ENCODE results near the gene CLUH. TPM values are rescaled to one million over a fixed set of nuclear protein-coding genes. Genes with fewer than 3 reads are reported as not detected.
"Not testable (repeated sequence)": the region's sequence is repeated elsewhere in the genome, so short reads cannot be mapped to it uniquely, and the experiment has no call there.

CLUH gene
- total and polyA plus RNA-seq, 3 experiments from 2014 or later = 17.8 to 146 (median 142) TPM

DNA sequence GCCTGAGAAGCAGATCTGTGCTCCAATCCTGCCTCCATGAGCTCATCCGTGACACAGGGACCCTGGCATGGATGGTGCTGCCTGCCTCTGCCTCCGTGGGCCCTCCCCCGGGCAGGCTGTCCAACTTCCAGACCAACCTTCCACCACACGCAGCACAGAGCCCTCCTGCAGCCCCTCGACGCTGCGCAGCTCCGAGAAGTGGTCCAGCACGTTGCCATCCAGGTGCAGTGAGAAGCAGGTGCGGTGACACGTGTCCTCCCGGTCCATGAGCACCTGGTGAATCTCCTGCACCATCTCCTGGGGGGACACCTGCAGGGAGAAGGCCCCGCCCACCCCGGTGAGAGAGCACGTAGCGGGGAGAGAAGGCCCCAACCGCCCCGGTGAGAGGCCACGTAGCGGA, 8.4 kb downstream of the CLUH start:
- Histone ChIP-seq H3K36me3 (ENCODE audit: insufficient read depth, low read length) (no peaks in the 10 kb centered on the region), H3K9me3 (ENCODE audit: low read length) (no peaks in the 10 kb centered on the region), H3K4me3 (ENCODE audit: low read length) (no peak overlapping the region), H3K27ac (ENCODE audit: low read depth, low read length) (no peak overlapping the region), H3K27me3 (ENCODE audit: insufficient read depth, low read length, poor library complexity, severe bottlenecking) (no peaks in the 10 kb centered on the region), H3K4me1 (ENCODE audit: insufficient read depth, low read length) (no peaks in the 10 kb centered on the region)
- POLR2A ChIA-PET = no interaction called here
- Mint-ChIP-seq H3K27me3 (no peaks in the 10 kb centered on the region), H3K4me3 (no peak overlapping the region), H3K36me3 (peaks cover 0 to 60% (median 0%) of the 10 kb centered on the region in 3 donors), H3K9me3 (no peaks in the 10 kb centered on the region), H3K4me1 (peaks cover 6 to 11% (median 9%) of the 10 kb centered on the region in 3 donors), H3K27ac (peak overlapping the region in 3 of 8 donors; percentile 21 to 78 (median 22))
- no peak for DNase-seq
- CTCF ChIA-PET = interaction anchor here (0.9 kb wide), 1 partner anchor 135 kb away, joined by 3 read pairs; no protein-coding TSS in a partner anchor

DNA sequence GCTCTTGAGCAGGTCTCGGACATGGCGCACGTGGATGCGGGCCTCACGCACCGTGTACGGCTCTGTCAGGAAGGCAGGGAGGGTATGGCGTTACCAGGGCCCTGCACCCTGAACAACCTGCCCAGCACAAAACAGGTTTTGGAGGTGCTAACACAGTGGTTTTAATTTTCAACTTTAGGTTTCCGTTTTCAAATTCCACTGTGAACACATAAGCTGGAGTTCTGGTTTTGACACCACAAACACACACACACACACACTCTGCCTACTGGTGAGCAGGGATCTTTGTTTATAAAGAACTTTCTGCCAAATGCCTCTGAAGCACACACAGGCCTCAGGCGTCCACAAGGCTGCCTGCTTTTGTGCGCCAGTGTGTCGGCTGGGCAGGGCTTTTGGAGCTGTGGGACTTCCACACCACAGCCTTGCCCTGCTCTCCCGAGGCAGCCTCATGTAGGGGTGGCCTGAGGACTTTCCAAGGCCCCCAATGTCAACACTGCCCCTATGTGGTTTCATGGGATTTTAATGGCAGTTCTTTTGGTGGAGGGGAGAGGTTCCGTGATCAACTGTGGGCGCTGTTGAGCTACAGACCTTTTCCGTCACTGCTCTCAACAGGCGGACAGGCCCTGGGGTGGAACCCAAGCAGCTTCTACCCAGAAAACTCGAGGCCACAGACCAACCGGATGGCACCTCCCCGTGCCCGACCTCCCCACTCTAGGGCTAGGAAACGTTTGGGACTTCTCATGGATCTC, 9.4 kb downstream of the CLUH start:
- no peaks in the 10 kb centered on the region for H3K27me3 Mint-ChIP-seq
- H3K36me3 Mint-ChIP-seq = peaks cover 0 to 68% (median 0%) of the 10 kb centered on the region in 3 donors
- no peaks in the 10 kb centered on the region for H3K9me3 Mint-ChIP-seq
- Histone ChIP-seq H3K27me3 (ENCODE audit: insufficient read depth, low read length, poor library complexity, severe bottlenecking) (no peaks in the 10 kb centered on the region), H3K27ac (ENCODE audit: low read depth, low read length) (no peak overlapping the region), H3K9me3 (ENCODE audit: low read length) (no peaks in the 10 kb centered on the region), H3K36me3 (ENCODE audit: insufficient read depth, low read length) (no peaks in the 10 kb centered on the region), H3K4me1 (ENCODE audit: insufficient read depth, low read length) (no peaks in the 10 kb centered on the region), H3K4me3 (ENCODE audit: low read length) (no peak overlapping the region)
- no peak overlapping the region for H3K4me3 Mint-ChIP-seq
- ChIA-PET CTCF (interaction anchor here (0.9 kb wide), 1 partner anchor 136 kb away, joined by 3 read pairs; no protein-coding TSS in a partner anchor), POLR2A (no interaction called here)
- DNase-seq = no peak
- H3K4me1 Mint-ChIP-seq = peaks cover 6 to 10% (median 9%) of the 10 kb centered on the region in 3 donors
- peak overlapping the region in 2 of 8 donors; percentile 29 to 30 for H3K27ac Mint-ChIP-seq

DNA sequence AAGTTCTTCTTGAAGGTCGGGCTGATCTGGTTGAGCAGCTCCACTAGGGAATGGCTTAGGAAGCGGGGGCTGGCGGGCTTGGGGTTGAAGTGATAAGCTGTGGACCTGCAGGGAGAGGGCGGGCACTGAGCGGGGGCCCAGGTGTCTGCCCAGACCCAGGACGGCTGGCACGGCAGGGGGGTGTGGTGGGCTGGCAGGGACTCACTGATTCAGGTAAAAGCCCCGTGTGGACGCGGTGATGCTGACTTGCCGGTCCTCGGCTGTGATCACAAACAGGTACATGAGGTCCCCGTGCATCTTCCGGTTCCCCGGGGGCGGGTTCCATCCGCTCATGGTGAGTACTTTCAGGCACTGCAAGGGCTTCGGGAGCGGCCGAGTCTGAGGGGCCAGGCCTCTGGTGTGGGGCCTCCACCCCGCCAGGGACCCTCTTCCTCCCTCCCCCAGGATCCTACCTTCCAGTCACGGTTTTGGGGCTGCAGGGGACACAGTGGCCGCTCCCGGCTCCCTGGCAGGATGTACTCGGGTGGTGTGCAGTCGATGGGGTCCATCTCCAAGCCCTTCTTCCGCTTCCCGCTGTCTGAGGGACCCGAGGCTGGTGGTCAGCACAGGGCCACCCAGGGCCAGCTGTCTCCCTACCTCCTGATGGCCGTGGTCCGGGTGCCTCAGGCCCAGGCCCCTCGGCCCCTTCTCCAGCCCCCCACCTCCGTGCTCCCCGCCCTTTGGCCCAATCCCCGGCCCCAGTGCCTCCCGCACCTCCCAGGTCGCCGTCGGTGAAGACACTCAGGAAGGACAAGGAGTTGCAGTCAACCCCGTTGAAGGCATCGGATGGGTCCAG, 10.2 kb downstream of the CLUH start:
- Mint-ChIP-seq H3K4me3 (no peak overlapping the region), H3K4me1 (peaks cover 5 to 6% (median 6%) of the 10 kb centered on the region in 3 donors), H3K9me3 (no peaks in the 10 kb centered on the region), H3K36me3 (peaks cover 0 to 73% (median 0%) of the 10 kb centered on the region in 3 donors), H3K27ac (no peak overlapping the region), H3K27me3 (no peaks in the 10 kb centered on the region)
- no peak for DNase-seq
- no peaks in the 10 kb centered on the region for H3K4me1 ChIP-seq (ENCODE audit: insufficient read depth, low read length)
- no peaks in the 10 kb centered on the region for H3K36me3 ChIP-seq (ENCODE audit: insufficient read depth, low read length)
- CTCF ChIA-PET = interaction anchor here (0.9 kb wide), 1 partner anchor 9 kb away, joined by 3 read pairs; no protein-coding TSS in a partner anchor
- H3K27ac ChIP-seq (ENCODE audit: low read depth, low read length) = no peak overlapping the region
- no peaks in the 10 kb centered on the region for H3K27me3 ChIP-seq (ENCODE audit: insufficient read depth, low read length, poor library complexity, severe bottlenecking)
- POLR2A ChIA-PET = no interaction called here
- H3K4me3 ChIP-seq (ENCODE audit: low read length) = no peak overlapping the region
- H3K9me3 ChIP-seq (ENCODE audit: low read length) = no peaks in the 10 kb centered on the region

DNA sequence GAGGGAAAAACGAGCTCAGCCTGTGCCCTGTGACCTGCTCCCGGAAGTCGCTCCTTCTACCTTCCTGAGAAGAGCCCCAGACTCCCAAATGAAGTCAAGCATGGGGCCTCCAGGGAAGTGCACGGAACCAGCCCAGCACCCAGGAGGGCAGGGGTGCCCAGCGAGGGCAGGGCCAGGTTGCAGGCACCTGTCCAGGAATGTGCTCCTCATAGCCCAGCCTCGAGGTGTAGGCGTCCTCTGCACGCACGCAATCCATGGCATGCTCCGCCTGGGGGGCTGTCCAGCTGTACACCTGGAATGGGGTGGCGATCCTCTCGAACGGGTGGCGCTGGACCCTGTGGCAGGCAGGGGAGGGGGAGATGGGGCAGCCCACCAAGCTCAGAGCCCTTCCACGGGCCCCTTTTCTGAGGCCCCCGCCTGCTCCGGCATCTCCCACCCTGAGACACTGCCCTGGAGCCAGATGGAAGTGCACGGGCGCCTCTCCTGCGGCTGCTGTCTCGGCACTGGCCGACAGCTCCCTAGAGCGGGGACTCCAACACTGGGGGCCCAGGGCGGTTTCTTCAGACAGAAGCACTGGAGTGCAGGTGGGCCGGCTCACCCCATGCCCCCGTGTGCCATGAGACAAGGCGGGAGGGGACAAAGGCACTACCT, 10.9 kb downstream of the CLUH start:
- CTCF ChIA-PET = interaction anchor here (0.9 kb wide), 1 partner anchor 9 kb away, joined by 3 read pairs; no protein-coding TSS in a partner anchor
- Mint-ChIP-seq H3K27me3 (no peaks in the 10 kb centered on the region), H3K4me1 (peaks cover 3 to 5% (median 4%) of the 10 kb centered on the region in 3 donors), H3K4me3 (no peak overlapping the region), H3K27ac (no peak overlapping the region), H3K9me3 (no peaks in the 10 kb centered on the region), H3K36me3 (peaks cover 0 to 72% (median 0%) of the 10 kb centered on the region in 3 donors)
- Histone ChIP-seq H3K4me3 (ENCODE audit: low read length) (no peak overlapping the region), H3K27me3 (ENCODE audit: insufficient read depth, low read length, poor library complexity, severe bottlenecking) (no peaks in the 10 kb centered on the region), H3K36me3 (ENCODE audit: insufficient read depth, low read length) (no peaks in the 10 kb centered on the region), H3K4me1 (ENCODE audit: insufficient read depth, low read length) (no peaks in the 10 kb centered on the region), H3K9me3 (ENCODE audit: low read length) (no peaks in the 10 kb centered on the region), H3K27ac (ENCODE audit: low read depth, low read length) (no peak overlapping the region)
- DNase-seq = peak in 1 of 5 donors; percentile 35
- POLR2A ChIA-PET = no interaction called here

DNA sequence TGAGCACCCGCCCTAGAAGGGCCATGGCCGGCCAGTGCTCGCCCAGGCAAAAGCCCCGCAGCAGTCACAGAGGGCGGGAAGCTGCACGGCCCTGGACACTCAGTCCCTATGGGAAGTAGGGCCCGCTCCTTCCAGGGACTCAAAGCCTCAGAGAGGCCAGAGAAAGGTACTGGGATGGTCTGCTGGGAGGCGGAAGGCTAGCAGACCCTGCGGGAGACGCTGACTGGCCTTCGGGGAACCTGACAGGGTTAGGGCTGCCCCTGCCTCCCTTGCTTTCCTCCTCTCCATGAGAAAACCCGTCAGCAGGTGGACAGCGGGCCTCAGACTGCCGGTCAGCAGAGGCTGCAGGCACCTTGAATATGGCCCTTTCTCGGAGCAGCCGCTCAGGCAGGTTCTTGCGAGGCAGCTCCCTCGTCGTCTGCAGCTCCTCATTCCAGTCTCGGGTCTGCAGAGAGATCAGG, 11.5 kb downstream of the CLUH start:
- Histone ChIP-seq H3K27ac (ENCODE audit: low read depth, low read length) (no peak overlapping the region), H3K9me3 (ENCODE audit: low read length) (no peaks in the 10 kb centered on the region), H3K36me3 (ENCODE audit: insufficient read depth, low read length) (no peaks in the 10 kb centered on the region), H3K27me3 (ENCODE audit: insufficient read depth, low read length, poor library complexity, severe bottlenecking) (no peaks in the 10 kb centered on the region), H3K4me3 (ENCODE audit: low read length) (no peak overlapping the region), H3K4me1 (ENCODE audit: insufficient read depth, low read length) (no peaks in the 10 kb centered on the region)
- POLR2A ChIA-PET = no interaction called here
- H3K9me3 Mint-ChIP-seq = no peaks in the 10 kb centered on the region
- no peak overlapping the region for H3K4me3 Mint-ChIP-seq
- H3K27ac Mint-ChIP-seq = no peak overlapping the region
- H3K27me3 Mint-ChIP-seq = no peaks in the 10 kb centered on the region
- no peak for DNase-seq
- no peaks in the 10 kb centered on the region for H3K4me1 Mint-ChIP-seq
- CTCF ChIA-PET = no interaction called here
- H3K36me3 Mint-ChIP-seq = peaks cover 0 to 75% (median 0%) of the 10 kb centered on the region in 3 donors

DNA sequence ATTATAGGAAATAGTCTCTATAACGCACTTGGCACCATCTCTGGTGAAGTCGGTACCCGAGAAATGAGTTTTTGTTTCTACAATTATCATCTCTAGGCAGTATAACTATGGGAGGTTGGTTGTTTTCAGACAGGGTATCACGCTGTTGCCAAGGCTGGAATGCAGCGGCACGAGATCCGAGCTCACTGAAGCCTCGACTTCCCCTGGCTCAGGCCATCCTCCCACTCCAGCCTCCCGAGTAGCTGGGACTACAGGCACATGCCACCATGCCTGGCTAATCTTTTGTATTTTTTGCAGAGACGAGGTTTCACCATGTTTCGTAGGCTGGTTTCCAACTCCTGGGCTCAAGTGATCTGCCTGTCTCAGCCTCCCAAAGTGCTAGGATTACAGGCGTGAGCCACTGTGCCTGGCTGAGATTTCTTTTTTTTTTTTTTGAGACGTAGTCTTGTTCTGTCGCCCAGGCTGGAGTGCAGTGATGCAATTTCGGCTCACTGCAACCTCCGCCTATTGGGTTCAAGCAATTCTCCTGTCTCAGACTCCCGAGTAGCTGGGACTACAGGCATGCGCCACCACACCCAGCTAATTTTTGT, 12.3 kb downstream of the CLUH start:
- H3K36me3 Mint-ChIP-seq = peaks cover 0 to 74% (median 0%) of the 10 kb centered on the region in 3 donors
- CTCF ChIA-PET; H3K9me3 Mint-ChIP-seq; H3K4me3 Mint-ChIP-seq; H3K27me3 ChIP-seq (ENCODE audit: insufficient read depth, low read length, poor library complexity, severe bottlenecking); H3K4me1 ChIP-seq (ENCODE audit: insufficient read depth, low read length); H3K27ac ChIP-seq (ENCODE audit: low read depth, low read length); H3K27ac Mint-ChIP-seq; H3K4me1 Mint-ChIP-seq; POLR2A ChIA-PET; H3K36me3 ChIP-seq (ENCODE audit: insufficient read depth, low read length); DNase-seq; H3K9me3 ChIP-seq (ENCODE audit: low read length); H3K27me3 Mint-ChIP-seq; H3K4me3 ChIP-seq (ENCODE audit: low read length): not testable (repeated sequence)

DNA sequence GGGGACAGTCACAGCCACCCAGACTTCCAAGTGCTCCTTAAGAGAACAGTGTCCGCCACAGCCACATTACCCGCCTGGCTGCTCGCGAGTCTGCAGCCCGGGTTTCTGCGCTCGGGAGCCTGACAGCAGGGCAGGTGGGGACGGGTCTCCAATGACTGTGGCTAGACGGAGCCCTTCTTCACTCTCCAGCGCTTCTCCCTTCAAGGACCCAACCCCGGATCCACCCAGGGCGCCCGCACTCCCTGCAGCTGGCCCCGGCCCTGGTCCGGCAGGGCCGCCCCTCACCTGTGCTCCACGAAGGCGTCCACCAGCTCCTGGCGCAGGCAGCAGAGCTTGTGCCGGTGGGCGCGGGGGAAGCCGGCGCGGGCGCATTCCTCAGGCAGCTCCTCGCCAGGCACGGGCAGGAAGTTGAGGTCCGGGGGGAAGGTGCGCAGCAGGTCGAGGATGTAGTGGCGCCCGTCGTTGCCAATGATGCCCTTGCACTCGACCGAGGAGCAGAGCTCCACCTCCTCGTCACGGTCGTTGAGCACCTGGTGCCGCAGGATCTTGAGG, 13.9 kb downstream of the CLUH start:
- no peak for DNase-seq
- ChIA-PET POLR2A (no interaction called here), CTCF (no interaction called here)
- peaks cover 0 to 69% (median 0%) of the 10 kb centered on the region in 3 donors for H3K36me3 Mint-ChIP-seq
- H3K27ac Mint-ChIP-seq = no peak overlapping the region
- H3K27me3 Mint-ChIP-seq = no peaks in the 10 kb centered on the region
- Histone ChIP-seq H3K27ac (ENCODE audit: low read depth, low read length) (no peak overlapping the region), H3K9me3 (ENCODE audit: low read length) (no peaks in the 10 kb centered on the region), H3K4me1 (ENCODE audit: insufficient read depth, low read length) (no peaks in the 10 kb centered on the region), H3K27me3 (ENCODE audit: insufficient read depth, low read length, poor library complexity, severe bottlenecking) (no peaks in the 10 kb centered on the region), H3K4me3 (ENCODE audit: low read length) (no peak overlapping the region), H3K36me3 (ENCODE audit: insufficient read depth, low read length) (no peaks in the 10 kb centered on the region)
- H3K4me3 Mint-ChIP-seq = peak overlapping the region in 1 of 7 donors; percentile 40
- peaks cover 0 to 6% (median 0%) of the 10 kb centered on the region in 3 donors for H3K4me1 Mint-ChIP-seq
- H3K9me3 Mint-ChIP-seq = no peaks in the 10 kb centered on the region

All from CD8-positive, alpha-beta memory T cell (primary cell).